GM18505 (cell line): ENCODE results near the gene GAK.
"Not testable (repeated sequence)": the region's sequence is repeated elsewhere in the genome, so short reads cannot be mapped to it uniquely, and the experiment has no call there.

Experiments
- ATAC-seq: cut with Tn5 transposase; IDR thresholded peaks from one replicate; pipeline ENCODE4 v1.9.1; 2021; ENCODE audit not compliant: unreplicated experiment
- POLR2A ChIP-seq: IDR thresholded peaks from 4 replicates; pipeline ENCODE4 v1.6.1; 2011; ENCODE audit warnings: borderline replicate concordance; ENCODE audit not compliant: insufficient read depth, insufficient read length; ENCODE audit errors: extremely low read depth

GAK gene

GRCh38 chr4:931960-932712, at the start of gene GAK, which contains the start of gene TMEM175:
TSS of gene GAK (minus strand) at chr4:932316. CDS start at chr4:932187, 129 bp downstream.
TSS of gene TMEM175 (plus strand) at chr4:932460. CDS start at chr4:947740, 15,280 bp downstream.
- TF ChIP-seq POLR2A, result peak; percentile 91
- ATAC-seq, result peak; percentile 89

GRCh38 chr4:978957-979701, 47.0 kb upstream of the GAK start:
- no peak for ATAC-seq
- no peak for TF ChIP-seq POLR2A

DNA sequence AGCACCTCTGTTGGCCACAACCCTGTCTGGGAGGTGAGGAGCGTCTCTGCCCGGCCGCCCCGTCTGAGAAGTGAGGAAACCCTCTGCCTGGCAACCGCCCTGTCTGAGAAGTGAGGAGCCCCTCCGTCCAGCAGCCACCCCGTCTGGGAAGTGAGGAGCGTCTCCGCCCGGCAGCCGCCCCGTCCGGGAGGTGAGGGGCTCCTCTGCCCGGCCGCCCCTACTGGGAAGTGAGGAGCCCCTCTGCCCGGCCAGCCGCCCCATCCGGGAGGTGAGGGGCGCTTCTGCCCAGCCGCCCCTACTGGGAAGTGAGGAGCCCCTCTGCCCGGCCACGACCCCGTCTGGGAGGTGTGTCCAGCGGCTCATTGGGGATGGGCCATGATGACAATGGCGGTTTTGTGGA, 43.9 kb upstream of the GAK start:
- not testable (repeated sequence) for ATAC-seq

GRCh38 chr4:974668-975067, 42.6 kb upstream of the GAK start:
- TF ChIP-seq POLR2A, result no peak
- no peak for ATAC-seq

- TF ChIP-seq POLR2A, result peak; percentile 34
- peak; percentile 72 for ATAC-seq
These were observed 41.6 kb upstream of the GAK start, which contains the start of gene DGKQ for GRCh38 chr4:973431-974397. TSS of gene DGKQ (minus strand) at chr4:973569. CDS start at chr4:973482, 87 bp downstream.

DNA sequence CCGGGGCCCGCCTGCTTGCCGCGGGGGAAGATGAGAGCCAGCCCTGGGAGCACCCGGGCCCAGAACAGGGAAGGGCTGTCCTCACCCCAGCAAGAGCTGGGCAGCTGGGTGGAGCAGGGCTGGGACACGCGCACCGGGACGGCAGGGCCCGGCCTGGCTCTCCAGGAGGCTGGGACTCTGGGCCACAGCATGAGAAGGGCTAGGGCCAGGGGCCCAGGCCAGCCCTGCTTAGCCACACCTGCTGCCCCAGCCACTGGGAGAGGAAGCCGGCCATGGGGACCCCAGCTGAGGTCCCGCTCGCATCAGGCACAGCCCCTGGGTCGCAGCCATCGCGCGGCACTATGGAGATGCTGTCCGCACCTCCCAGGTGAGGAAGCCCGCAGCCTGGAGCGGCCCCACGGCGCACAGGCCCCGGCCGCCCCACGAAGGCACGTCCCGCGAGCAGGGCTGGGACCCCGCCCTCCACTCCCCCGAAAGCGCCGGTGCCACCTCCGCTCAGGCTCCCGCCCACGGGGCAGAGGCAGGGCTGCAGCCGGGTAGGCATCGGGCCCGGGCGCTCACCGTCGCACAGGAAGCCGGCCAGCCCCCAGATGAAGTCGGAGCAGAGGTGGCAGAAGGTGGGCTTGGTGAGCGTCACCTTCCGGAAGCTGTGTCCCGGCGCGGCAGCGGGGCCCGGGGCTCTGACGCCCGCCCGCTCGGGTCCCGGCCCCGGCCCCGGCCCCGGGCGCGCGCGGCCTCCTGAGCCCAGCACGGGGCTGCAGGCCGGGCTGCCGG, 40.7 kb upstream of the GAK start:
- TF ChIP-seq POLR2A, result no peak
- peak; percentile 47 for ATAC-seq

- TF ChIP-seq POLR2A, result no peak
- ATAC-seq, result no peak
These were observed 39.8 kb upstream of the GAK start for GRCh38 chr4:971666-972500.

DNA sequence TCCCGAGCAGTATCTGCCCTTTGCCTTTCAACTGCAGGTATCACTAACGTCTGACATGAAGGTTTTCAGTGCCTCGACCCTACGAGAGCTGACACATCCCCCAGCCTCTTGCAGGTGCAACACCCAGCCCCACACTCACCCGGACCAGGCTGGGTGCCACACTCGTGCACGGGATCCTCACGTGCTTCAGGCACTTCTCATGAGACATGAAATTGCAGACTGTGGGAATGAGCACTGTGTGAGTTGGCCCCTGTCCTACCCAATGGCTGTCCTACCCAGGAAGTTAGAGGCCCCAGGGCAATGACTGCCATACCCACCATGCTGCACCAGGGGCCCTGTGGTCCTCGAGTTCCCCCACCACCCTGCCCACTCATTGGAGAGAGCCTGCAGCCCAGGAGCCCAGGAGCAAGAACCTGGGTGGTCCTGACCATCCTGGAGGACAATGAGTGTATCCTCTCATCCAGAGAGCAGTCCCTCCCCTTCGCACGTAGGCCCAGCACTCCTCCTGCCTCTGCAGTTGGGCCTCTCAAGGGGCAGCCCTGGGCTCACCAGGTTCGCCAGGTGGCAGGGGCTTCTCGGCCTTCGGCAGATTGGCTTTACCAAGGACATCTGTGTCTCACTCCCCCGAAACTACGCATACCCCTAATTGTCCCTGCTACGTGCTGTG, 38.9 kb upstream of the GAK start:
- no peak for TF ChIP-seq POLR2A
- ATAC-seq, result no peak

DNA sequence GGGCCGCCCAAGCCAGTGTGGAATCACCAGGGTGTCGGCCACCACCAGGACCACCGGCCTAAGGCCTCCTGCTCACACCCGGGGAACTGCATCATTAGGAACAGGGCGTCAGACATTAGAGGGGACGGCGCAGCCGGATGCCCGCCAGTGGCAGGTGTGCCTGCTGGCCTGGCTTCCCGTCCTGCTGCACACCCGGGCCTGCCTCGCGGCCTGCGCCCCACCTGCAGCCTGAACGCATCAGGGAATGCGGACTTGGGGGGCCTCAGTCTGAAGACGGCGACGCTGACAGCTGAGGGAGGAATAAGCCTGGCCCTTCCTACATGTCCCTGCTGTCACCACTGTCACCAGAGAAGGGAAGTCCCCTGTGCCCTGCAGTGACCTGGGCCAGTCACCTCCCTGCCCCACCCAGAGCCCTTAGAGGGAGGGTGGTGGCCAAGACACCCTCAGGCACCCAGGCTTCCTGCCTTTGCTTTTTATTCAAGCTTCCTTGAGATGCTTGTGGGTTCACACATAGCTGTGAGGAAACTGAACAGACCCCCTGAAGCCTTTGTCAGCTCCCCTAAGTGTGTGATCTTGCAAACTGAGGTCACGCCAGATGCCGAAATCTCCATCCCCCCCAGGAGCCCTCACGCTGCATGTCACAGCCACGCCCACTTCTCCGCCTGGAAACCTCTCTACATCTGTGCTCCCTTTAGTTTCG, 38.1 kb upstream of the GAK start:
- ATAC-seq, result no peak
- TF ChIP-seq POLR2A, result no peak

DNA sequence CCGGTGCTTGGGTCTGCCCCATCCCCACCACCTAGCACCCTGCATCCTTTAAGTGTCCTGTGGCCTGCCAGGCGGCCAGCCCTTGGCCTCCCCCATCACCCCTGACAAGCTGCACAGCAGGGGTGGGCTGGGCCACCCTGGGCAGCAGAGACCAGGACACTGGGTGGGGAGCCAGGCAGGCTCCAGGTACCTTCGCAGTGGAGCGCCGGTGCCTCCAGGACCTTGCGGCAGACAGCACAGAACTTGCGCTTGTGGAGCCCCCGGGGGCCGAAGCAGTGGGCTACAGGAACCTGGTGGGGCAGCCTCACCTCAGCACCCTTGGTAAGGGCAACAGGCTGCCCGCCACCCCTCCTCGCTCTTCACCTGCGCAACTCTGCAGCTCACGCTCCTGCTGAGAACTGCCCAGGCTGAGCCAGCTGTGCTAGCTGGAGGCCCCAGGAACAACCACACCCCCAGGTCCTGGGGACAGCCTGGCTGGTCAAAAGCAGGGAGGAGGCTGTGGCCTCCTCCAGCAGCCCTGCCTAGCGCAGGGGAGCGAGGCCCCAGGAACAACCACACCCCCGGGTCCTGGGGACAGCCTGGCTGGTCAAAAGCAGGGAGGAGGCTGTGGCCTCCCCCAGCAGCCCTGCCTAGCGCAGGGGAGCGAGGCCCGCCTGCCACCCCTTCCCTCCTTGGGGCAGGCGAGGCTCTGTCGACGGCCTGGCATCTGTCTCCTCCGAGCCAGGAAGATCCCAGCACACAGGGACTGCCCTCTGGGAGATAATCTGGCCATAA, 36.7 kb upstream of the GAK start:
- no peak for ATAC-seq
- no peak for TF ChIP-seq POLR2A
